ENCODE results near the gene OSCP1.

The OSCP1 gene

DNA sequence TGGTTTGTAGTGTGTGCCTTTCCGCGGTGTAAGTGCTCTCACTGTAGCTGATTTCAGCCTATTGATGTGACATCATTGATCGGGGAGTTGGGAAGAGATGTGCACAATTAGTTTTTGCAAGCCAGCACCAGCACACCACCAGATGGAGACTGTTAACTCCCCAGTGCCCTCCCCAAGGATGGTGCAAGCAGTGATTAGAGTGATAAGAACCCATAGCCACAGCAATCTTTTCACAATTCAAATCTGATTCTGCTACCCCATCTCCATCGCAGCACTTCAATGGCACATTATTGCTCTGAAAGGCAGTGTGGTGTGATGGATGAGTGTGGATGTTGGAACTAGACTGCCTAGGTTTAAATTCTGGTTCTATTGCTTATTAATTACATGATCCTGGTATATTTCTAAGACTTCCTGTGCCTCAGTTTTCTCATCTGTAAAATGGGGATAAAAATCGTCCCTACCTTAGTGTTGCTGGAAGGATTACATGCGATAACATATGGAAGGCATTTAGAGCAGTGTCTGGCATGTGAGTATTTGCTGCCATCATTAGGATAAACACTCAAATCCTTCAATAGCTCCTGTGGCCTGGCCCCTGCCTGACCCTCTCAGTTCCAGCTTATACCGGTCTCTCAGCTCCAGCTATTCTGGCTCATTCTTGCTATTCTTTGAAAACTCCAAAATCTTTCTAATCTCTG, 25.8 kb upstream of the OSCP1 start:
- no peak for DNase-seq (ENCODE audit: low read depth in 1 of 2, low spot score in 1 of 2)

DNA sequence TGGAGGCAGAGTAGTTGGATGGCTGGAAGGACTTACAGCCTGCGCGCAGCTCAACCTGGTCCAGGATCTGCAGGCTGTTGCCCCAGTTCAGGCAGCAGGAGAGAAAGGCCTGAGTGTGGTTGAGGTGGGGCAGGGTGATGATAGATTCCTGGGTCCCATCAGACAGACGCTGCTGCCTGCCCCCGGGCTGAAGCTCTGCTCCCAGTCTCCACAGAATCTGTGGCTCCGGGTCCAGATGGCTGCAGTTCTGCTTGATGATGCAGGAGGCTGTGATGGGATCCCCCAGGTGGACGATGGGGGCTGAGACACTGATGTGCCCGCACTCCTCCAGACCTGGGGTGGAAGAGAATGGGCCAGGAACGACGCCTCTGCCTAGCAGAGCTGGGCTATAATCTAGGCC, 25.1 kb upstream of the OSCP1 start:
- no peak for DNase-seq (ENCODE audit: low read depth in 1 of 2, low spot score in 1 of 2)

DNA sequence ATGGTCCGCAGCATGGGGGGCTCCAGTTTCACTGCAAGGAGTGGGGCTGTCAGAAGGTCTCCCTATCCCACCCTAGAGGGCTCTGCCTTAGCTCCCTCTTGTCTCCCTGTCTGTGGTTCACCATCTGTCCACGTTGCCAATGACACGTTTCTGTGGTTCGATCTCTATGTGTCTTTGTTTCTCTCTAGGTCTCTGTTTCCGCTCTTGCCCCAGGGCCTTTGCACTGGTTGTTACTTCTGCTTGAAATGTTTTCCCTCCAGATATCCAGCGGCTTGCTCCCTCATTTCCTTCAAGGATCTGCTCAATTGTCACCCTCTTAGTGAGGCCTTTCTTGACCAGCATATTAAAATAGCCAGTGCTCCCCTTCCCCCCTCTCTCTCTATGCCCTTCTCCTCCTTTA, 22.4 kb upstream of the OSCP1 start:
- no peak for DNase-seq (ENCODE audit: low read depth in 1 of 2, low spot score in 1 of 2)

DNA sequence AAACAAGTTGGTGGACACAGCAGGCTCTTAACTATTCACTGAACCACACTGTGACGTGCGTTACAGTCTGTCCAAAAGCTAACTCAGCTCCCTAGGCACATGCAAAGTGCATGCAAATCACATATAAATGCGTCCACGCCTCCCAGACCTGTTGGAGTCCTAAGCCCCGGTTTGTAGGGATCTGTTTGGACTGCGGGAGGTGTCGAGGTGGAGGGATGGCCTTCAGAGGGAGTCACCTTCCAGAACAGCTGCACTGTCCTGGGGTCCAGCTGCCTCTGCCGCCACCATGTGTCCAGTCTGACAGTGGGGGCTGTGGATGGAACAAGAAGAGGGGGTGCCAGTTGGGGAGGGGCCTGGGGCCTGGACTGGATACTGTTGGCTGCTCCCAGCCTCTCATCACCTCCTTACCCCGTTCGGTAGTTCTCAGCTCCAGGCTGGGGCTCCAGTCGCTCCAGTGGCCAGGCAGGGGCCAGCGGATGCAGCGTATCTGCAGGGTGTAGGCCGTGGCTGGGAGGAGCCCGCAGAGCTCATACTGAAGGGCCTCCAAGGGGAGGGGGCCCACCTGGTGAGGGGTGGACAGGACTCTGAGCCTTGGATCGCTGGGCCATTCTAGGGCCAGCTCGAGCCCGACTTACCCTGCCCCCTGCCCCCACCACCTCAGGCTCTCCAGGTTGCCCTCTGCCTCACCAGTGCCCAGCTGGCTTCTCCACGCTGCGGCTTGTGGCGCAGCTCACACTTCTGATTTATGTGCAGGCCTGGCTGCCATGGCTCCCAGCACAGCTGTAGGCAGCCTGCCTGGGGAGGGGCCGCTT, 21.8 kb upstream of the OSCP1 start:
- no peak for DNase-seq (ENCODE audit: low read depth in 1 of 2, low spot score in 1 of 2)

DNA sequence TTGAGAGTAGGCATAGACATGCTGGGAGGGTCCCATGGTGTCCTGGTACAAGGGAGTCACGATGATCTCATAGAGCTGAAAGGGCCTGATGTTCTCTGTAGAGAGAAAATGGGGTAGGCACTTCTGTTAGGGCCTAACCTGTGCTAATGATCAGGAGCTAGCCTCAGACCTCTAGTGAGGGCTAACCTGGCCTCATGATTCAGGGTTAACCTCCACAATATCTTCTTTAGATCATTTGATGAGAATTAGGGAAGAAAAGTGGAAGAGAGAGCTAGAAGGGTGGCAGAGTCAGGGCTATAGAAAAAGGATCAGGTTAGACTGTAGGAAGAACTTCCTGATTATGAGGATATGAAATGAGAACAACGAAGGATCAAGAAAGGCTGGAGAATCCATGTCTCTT, 18.9 kb upstream of the OSCP1 start:
- DNase-seq (ENCODE audit: low read depth in 1 of 2, low spot score in 1 of 2), result no peak

DNA sequence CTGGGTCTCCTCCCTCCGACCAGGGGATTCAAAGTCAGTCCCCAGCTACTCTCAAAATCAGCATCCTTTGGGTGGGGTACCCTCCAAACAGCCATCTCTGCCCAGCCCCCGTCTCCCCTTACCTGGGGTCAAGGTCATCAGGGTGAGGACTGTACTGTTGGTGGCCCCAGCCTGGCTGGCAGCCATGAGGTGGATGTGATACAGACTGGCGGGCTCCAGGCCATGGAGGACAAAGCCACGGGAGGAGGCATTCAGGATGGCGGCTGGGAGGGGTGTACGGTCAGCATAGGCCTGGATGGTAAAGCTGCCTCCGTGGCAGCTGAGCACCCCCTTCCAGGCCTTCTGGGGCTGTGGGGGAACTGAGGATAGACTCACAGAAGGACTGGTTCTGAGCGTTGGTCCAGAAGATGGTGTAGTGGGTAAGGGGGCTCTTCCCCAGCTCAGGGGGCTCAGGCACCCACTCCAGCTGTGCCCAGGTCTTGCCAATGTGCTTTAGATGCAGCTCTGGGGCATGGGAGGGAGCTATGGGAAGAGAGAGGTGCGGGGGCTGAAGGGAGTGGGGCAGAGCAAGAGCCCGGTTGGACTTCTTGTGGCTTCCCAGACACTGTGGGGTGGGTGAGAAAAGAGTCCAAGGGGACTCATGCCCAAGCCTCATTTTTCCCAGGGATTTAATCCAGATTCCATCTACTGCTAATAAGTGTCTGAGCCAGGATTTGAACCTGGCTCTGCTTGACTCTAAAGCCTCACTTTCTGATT, 17.6 kb upstream of the OSCP1 start:
- DNase-seq (ENCODE audit: low read depth in 1 of 2, low spot score in 1 of 2), result no peak

DNA sequence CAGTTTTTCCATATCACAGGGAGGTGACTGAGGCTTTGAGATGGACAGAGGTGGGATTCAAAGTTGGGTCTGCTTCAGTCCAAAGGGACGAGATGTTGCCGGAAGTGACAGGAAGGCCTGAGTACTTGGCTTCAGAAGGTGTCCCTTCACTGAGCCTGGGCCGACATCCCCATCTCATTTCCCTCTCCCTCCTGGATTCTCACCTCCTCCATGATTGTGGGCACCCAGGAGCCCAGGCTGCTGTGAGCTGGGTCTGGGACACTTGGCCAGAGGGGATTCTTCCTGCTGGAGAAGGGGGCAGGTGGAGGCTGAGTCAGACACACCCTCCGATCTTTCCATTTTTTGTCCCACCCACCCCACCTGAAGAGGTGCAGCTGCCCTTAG, 16.8 kb upstream of the OSCP1 start:
- DNase-seq (ENCODE audit: low read depth in 1 of 2, low spot score in 1 of 2), result no peak

DNA sequence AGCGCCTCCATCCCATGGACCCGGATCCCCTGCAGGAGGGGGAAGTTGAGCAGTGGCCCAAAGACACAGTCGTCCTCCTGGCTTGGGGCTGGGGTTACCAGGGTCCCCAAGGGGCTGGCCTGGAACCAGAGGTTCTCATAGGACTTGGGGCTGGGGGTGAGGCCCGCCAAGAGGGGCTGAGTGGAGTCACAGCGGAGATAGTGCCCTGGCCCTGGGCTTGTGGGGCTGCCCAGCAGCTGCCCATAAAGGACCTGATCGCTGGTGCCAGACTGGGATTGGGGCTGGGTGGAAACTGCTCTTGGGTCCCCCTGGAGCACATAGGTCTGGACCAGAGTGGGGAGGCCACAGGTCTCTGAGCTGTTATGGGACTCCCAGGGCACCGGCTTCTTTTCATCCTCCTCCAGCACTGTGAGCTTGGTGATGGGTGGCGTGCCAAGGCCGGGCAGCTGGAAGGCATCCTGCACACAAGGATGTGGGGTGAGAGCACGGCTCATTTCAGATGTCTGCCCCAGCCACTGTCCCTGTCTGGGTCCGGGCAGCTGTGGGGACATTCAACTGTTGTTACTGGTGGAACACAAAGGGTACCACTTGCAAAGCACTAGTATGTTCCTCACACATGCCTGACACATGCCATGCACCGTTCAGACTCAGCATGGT, 16.2 kb upstream of the OSCP1 start:
- no peak for DNase-seq (ENCODE audit: low read depth in 1 of 2, low spot score in 1 of 2)

DNA sequence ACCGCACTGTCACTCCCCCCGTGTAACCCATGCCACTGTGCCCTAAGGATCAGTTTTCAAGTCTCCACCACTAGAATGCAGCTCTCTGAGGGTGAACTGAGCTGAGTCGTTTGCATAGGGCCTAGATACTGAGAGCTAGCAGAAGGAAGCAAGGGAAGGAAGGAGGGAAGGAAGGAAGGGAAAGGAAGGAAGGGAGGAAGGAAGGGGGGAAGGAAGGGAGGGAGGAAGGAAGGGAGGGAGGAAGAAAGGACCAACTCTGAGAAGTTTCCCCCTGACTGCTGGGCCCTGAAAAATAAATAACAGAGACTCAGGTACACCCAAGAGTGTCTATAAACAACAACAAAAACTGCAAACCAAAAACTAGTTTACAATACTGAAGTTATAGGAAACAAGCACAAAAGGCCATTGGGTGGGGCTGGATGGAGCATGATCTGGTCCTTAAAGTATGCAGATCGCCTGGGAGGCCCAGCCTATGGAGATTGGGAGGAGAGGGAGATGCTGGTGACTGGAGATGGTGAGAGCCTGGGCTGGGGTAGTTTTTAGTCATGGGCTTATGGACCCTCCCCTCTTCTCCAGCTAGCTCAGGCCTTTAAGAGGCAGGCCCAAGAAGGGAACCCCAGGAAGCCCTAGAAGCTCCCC, 15.6 kb upstream of the OSCP1 start:
- DNase-seq (ENCODE audit: low read depth in 1 of 2, low spot score in 1 of 2), result no peak

DNA sequence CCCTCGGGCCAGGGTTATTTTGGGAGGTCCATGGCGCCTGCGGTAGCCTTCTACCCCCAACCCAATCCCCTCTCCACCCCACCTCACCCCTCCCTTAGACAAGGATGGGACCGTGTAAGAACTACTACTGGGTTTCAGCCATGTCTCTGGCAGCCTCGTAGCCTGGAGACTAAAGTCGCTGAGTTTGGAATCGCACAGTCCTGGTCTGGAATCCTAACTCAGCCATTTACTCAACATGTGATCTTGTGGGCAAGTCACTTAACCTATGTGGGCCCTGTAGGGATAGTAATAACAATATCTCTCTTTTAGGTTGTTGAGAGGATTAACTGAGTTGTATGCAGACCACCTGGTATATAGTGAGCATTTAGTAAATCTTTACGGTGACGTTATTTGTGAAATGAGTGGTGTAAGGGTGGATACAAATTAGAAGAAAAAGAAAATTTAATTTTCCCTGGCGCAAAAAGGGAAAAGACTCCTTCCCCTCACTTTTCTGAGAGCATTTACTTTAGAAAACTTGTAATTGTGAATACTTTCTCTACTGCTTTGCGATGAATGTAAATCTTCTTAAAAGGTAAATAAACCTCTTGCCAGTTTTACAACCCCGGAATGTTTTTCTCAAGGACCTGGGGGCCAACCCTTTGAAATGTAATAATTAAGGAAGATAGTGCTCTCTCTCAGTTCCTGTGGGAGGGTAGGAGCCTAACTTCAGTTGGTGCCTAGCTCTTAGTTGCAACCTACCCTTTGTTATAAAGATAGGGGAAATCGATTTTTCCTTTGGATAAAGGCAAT, 14.5 kb upstream of the OSCP1 start:
- no peak for DNase-seq (ENCODE audit: low read depth in 1 of 2, low spot score in 1 of 2)

DNA sequence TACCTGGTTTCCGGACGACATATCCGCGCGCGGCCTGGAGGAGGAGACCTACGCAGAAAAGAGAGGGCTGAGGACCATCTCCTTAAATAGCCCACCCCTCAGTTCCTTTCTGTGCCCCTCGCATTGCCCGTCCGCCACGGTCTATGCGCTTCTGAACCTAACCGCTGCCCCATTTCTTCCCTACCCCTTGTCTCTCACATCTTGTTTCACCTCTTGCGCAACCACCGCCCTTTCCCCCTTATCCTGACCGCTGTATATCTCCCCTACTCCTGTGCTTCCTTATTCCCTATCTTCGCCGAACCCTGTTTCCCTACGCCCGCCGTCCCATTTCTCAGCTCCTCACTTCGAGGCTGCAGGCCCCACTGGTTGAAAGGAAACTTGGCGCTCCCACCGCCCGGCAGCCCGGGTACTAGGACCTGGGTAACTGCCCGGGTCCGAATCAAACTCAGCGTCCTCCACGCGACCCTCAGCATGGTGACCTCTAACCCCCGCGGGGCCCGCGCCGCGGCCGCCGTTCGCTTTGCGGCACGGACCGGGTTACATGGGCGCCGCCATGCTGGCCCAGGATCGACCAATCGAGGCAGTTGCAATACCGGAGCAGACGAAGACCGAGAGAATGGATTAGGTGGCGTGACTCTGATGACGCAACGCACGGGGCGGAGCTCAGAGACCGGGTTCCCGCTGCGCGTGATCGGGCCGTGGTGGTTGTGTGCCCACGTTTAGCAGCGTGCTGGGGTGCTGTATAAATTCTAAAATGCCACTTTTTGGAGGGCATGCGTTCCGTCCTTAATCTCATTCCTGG, 13.8 kb upstream of the OSCP1 start, which contains the start of gene MRPS15:
Gene MRPS15, minus strand, starts transcription at position 582 of the 802 bp plus-strand sequence. Its CDS starts 109 bp downstream, at position 473.
- DNase-seq (ENCODE audit: low read depth in 1 of 2, low spot score in 1 of 2), result peak; percentile 93

DNA sequence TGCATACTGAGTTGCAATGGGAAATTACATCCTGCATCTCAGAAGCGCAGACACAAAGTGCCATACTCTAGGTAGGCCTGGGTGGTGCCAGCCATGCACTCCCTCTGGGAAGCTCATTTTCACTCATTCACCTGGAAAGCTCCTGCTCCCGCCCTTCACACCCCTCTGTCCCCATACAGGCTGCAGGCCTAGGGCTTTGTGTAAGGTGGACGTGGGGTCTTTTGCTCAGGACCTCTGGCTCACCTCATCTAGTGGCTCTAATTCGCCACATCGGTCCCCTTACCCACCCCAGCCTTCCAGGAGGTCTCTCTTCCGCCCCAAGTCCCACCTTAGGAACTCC, 13.2 kb upstream of the OSCP1 start:
- no peak for DNase-seq (ENCODE audit: low read depth in 1 of 2, low spot score in 1 of 2)

DNA sequence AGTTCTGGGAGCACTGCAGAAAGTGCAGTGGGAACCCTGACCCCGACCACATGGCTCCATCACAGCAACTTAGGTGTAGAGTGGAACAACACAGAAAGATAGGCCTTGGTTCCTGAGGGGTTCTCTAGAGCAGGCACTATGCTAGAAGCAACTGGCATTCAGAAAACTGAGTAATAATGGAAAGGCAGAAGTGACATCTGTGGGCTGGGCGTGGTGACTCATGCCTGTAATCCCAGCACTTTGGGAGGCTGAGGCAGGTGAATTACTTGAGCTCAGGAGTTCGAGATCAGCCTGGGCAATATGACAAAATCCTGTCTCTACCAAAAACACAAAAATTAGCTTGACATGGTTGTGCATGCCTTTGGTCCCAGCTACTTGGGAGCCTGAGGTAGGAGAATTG, 8.7 kb upstream of the OSCP1 start:
- peak; percentile 16 to 43 for DNase-seq (ENCODE audit: low read depth in 1 of 2, low spot score in 1 of 2)

DNA sequence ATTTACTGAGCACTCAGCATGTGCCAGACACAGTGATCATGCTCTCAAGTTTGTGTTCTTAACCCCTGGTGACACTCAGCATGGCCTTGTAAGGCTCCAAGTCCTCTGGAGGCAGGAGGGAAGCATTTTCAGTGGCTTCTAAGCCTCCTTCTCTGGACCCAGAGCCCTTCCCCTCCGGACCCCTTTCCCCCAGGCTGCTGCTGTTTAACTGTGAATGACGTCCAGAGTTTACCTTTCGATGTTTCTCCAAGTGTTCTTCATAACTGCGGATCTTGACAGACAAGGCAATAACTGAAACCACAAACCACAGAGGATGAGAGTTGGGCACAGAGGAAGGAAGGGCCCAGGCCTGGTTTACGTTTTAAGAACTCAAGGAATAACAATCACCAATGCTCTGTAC, 7.4 kb upstream of the OSCP1 start:
- DNase-seq (ENCODE audit: low read depth in 1 of 2, low spot score in 1 of 2), result no peak

DNA sequence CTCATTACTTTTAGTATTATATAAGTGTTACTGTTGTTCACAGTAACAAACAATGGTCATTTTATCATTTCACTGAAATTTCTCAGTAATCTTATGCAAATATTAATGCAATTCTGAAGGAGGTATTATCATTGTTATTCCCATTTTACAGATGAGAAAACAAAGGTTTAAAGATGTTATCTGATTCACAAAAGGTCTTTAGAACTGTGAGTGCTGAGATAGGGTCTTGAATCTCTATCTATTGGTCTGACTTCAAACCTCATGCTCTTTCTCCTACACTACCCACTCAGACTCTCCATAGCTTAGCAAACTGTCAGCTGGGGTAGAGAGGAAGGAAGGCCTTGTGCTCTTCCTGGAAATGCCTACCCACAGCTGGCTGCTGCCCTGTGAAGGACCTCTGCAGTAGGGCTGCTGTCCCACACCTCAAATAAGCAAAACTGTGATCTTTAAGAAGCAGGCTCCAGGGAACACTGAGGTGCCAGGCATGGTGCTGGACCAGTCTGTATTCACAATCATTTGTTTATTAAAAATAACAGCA, 6.2 kb upstream of the OSCP1 start:
- DNase-seq (ENCODE audit: low read depth in 1 of 2, low spot score in 1 of 2), result no peak

DNA sequence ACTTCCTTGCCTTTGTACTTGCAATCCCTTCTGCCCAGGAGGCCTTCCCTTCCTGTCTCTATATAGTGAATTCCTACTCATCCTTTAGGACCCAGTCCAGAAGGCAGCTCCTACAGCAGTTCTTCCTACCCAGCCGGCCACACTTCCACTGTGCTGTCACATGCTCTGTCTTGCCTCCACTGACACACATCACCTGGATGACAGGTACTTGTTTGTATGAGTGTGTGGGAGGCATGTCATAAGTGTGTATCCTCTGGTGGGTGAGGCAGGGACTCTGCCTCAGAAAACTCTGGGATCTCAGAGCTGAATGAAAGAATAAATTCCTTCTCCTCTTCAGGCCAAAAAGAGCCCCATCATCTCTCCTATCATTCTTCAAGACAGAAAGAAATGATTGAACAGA, 5.1 kb upstream of the OSCP1 start:
- no peak for DNase-seq (ENCODE audit: low read depth in 1 of 2, low spot score in 1 of 2)

DNA sequence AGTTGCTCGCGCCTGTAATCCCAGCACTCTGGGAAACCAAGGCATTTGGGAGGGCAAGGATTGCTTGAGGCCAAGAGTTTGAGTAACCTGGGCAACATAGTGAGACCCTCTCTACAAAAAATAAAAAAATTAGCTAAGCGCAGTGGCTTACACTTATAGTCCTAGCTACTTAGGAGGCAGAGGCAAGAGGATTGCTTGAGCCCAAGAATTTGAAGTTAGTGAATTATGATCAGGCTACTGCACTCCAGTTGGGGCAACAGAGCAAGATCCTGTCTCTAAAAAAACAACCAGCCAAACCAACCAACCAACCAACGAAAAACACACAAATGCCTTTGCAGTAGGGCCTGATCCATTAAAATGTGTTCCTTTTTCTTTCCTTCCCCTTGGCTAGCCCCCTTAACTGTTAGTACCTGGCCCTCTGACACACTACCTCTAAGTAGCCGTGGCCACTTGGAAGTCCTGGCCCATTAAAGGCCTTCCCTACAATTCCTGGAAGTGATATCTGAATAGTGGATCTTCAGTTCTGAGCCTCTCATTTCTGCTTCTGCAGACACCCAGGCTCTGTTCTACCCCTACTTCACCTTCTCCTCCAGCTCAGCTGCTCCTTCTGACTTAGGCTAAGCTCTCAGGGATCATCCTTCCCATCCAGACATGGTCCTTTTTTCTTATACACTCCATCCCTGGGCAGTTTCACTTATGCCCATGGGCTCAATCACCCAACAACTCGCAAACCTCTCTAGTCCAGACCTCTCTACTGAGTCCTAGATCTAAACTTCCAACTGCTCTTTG, 3.5 kb upstream of the OSCP1 start:
- DNase-seq (ENCODE audit: low read depth in 1 of 2, low spot score in 1 of 2), result no peak

DNA sequence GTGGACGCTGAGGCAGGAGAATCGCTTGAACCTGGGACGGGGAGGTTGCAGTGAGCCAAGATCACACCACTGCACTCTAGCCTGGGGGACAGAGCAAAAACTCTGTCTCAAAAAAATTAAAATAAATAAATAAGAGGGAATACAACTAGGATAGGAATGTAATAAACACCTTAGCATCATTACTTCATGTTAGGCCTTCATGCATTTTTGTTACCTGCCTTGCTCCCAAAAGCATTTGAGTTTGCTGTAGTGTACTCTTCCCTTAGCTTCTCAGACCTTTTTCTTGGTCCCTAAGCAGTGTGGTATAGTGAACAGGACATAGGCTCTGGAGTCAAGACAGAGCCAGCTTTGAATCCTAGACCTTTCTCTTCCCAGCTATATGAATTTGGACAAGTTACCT, 2.8 kb upstream of the OSCP1 start:
- DNase-seq (ENCODE audit: low read depth in 1 of 2, low spot score in 1 of 2), result no peak
